Kasumi-1 (cell line): Measurements from ENCODE around the gene FTCDNL1.
A peak's percentile ranks its signal among the peaks of the same experiment; 100 is the strongest.

ENCODE experiments used
- DNase-seq, 2 experiments: peaks; one replicate each; lab custom pipeline; 2025; lab: John Stamatoyannopoulos, UW

FTCDNL1 gene

GRCh38 chr2:199791326-199791725, 59.7 kb downstream of the FTCDNL1 start:
- no peak for DNase-seq

GRCh38 chr2:199784512-199784911, 66.5 kb downstream of the FTCDNL1 start:
- DNase-seq = no peak

- no peak for DNase-seq
These were observed 71.4 kb downstream of the FTCDNL1 start for GRCh38 chr2:199779589-199779988.

- no peak for DNase-seq
These were observed 72.3 kb downstream of the FTCDNL1 start for GRCh38 chr2:199778655-199779054.

GRCh38 chr2:199777916-199778315, 73.1 kb downstream of the FTCDNL1 start:
- DNase-seq = no peak

- DNase-seq = no peak
These were observed 73.7 kb downstream of the FTCDNL1 start for GRCh38 chr2:199777315-199777714.

GRCh38 chr2:199775267-199775666, 75.7 kb downstream of the FTCDNL1 start:
- DNase-seq = no peak

- peak; percentile 51 to 60 for DNase-seq
These were observed 78.7 kb downstream of the FTCDNL1 start for GRCh38 chr2:199772035-199772976.

GRCh38 chr2:199770716-199771115, 80.3 kb downstream of the FTCDNL1 start:
- no peak for DNase-seq

- DNase-seq = no peak
These were observed 85.3 kb downstream of the FTCDNL1 start for GRCh38 chr2:199765646-199766045.

- no peak for DNase-seq
These were observed 86.7 kb downstream of the FTCDNL1 start for GRCh38 chr2:199764273-199764800.

GRCh38 chr2:199762963-199763362, 88.0 kb downstream of the FTCDNL1 start:
- no peak for DNase-seq

GRCh38 chr2:199760574-199760973, 90.4 kb downstream of the FTCDNL1 start:
- no peak for DNase-seq

GRCh38 chr2:199757233-199757870, 93.6 kb downstream of the FTCDNL1 start:
- DNase-seq = no peak

- no peak for DNase-seq
These were observed 94.2 kb downstream of the FTCDNL1 start for GRCh38 chr2:199756743-199757142.

- DNase-seq = no peak
These were observed 94.8 kb downstream of the FTCDNL1 start for GRCh38 chr2:199756211-199756610.

- DNase-seq = no peak
These were observed 96.2 kb downstream of the FTCDNL1 start for GRCh38 chr2:199754766-199755165.

GRCh38 chr2:199751492-199752120, 99.4 kb downstream of the FTCDNL1 start:
- DNase-seq = no peak

GRCh38 chr2:199749571-199749970, 101.4 kb downstream of the FTCDNL1 start:
- no peak for DNase-seq

GRCh38 chr2:199744724-199745123, 106.3 kb downstream of the FTCDNL1 start:
- no peak for DNase-seq

- no peak for DNase-seq
These were observed 106.7 kb downstream of the FTCDNL1 start for GRCh38 chr2:199744260-199744659.

GRCh38 chr2:199743415-199744120, 107.4 kb downstream of the FTCDNL1 start:
- no peak for DNase-seq
